Fibroblast of lung (primary cell): ENCODE data around the gene DPH6.

Experiments used
- EZH2 ChIP-seq: IDR thresholded peaks from 2 replicates; pipeline ENCODE4 v1.5.1; 2012; ENCODE audit warnings: low read length, control low read depth, mild to moderate bottlenecking; ENCODE audit errors: missing control alignments
- TF ChIP-seq, protein P1 (sequence below), 2 donors: IDR thresholded peaks in 1 of 2; conservative IDR thresholded peaks in 1 of 2; 1 replicate in 1 of 2; 2 replicates in 1 of 2; pipeline ENCODE4 v1.5.1; 2011 to 2012; ENCODE audit warnings: low read length in 2 of 2, control low read depth in 1 of 2, inconsistent platforms in 1 of 2, low read depth in 1 of 2, mild to moderate bottlenecking in 1 of 2

DNA sequence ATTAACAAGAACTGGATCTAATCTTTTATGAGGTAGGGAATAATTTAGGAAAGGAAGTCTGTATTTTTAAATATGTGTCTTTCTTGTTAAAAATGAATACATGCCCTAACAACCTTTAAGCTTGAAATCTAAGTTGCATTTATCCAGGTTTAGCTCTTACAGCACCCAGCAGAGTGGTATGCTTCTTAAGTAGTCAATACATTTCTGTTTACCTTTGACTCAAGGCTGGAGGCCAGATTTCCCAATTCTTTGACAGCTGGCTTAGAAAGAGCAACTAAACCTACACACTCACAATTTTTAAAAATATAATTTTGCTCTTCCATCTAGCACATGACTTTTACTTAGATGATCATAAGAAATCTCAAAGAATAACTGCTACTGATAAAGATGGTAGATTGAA lies 148.9 kb downstream of the DPH6 start:
- TF ChIP-seq, protein P1, sequence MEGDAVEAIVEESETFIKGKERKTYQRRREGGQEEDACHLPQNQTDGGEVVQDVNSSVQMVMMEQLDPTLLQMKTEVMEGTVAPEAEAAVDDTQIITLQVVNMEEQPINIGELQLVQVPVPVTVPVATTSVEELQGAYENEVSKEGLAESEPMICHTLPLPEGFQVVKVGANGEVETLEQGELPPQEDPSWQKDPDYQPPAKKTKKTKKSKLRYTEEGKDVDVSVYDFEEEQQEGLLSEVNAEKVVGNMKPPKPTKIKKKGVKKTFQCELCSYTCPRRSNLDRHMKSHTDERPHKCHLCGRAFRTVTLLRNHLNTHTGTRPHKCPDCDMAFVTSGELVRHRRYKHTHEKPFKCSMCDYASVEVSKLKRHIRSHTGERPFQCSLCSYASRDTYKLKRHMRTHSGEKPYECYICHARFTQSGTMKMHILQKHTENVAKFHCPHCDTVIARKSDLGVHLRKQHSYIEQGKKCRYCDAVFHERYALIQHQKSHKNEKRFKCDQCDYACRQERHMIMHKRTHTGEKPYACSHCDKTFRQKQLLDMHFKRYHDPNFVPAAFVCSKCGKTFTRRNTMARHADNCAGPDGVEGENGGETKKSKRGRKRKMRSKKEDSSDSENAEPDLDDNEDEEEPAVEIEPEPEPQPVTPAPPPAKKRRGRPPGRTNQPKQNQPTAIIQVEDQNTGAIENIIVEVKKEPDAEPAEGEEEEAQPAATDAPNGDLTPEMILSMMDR (conservative IDR thresholded peaks at IDR 0.05 in 1 of 2, IDR thresholded peaks at IDR 0.05 in 1 of 2; ENCODE audit: low read depth in 1 of 2, low read length in 2 of 2) = no peak
- no peak for TF ChIP-seq EZH2
